Stimulated activated CD4-positive, alpha-beta T cell treated with anti-CD3 and anti-CD28 coated beads, Interleukin-1b, Interleukin-23, amount 100 ng/mL, for 48 hours (primary cell): Measurements from ENCODE around the gene POLR3B.
A peak's percentile ranks its signal among the peaks of the same experiment; 100 is the strongest.
"Not testable (repeated sequence)": the region's sequence is repeated elsewhere in the genome, so short reads cannot be mapped to it uniquely, and the experiment has no call there.

Experiments
- DNase-seq: peaks from one replicate; pipeline ENCODE4 v3.0.0-alpha.2; 2020

The POLR3B gene

GRCh38 chr12:106357549-106358395 lies at the start of gene POLR3B:
Gene POLR3B, plus strand, starts transcription at chr12:106357748. Its CDS starts 132 bp downstream, at chr12:106357880.
- peak; percentile 97 for DNase-seq

DNA sequence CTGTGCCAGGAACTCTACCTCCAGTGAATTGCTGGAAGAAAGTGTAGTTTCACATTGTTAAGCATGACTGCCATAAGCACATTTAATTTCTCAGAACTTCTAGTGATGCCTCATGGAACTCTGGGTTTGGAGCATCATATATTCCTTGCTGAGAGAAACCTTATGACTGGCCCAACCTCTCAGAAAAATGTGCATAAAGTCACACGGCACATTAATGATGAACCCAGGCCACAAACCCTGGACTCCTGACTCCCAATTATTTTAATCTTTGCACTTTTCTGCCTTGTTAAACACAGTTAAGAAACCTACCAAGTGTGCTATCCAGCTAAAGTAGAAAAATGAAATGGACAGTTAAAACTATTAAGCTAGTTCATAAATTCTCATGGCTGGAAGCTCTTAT lies 49.4 kb upstream of the POLR3B start:
- DNase-seq, result no peak

DNA sequence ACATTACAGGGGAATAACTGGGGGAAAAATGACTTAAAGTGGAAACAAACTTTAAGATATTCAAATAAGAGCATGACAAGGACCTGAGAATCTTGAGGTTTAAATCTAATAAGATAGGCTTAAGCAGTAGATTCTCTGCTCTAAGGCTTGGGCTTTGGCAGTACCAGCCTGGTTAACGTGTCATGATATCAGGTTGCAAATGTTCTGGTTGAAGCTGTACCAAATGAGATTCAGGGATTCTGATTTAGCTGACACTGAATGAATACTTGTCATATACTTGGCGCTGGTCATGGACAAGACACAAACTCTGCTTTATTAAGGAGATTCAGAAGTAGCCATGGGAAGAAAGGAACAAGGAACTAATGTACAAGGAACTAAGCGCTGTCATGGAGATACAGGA lies 48.9 kb upstream of the POLR3B start:
- DNase-seq, result no peak

DNA sequence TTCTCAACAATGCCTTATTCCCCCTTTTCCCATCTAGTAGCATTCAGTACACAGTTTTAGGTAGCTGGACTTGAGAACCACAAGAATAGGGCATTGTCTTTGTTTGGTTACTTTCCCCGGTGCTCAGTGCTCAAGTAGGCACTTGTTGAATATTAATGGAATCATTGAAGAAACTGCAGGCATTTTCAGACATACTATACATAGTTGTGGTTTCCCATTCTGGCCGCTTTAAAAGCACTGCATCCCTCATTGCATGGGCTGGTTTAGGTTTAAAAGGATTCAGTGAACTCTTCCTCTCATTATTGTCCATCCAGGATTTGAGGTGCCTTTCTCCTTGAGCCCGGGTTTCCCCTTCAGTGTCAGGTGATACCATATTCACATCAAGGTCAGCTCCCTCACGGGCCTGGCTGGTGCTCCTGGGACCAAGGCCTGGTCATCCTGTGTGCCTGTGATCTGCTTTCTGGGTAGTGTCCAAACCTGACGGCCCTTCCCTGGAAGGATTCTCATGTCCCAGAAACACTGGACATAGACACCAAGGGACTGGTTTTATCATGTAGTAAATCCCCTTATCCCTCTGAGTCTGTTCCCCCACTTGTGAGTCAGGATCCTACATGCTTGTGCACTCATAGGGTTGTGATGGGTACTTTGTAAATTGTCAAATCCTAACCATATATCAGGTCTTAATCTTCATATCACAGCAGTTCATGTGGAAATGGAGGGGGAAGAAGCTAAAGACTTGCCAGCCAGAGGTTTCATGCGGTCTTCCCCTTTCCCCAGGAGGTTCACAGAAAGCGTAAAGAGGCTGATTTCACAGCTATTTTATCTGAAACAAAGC lies 47.7 kb upstream of the POLR3B start:
- DNase-seq, result no peak

DNA sequence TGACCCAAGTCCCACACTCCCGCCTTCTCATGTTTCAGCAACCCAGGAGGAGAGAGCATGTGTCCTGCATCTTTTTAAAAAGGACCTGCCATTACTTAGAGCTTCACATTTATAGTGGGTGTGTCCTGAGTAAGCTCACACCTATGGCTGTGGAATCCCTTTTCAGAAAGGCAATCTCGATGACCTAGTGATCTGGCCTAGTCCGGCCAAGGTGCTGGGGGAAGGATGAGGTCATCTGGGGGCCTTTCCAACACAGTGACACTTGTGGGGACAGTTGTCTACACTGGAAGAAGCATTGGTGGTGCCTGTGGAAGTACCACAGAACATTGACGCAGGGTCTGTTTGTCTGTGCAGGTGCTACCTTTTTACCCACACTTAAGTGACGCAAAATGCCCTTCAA lies 46.9 kb upstream of the POLR3B start:
- no peak for DNase-seq

- no peak for DNase-seq
Measured at GRCh38 chr12:106311139-106311538, 46.4 kb upstream of the POLR3B start.

DNA sequence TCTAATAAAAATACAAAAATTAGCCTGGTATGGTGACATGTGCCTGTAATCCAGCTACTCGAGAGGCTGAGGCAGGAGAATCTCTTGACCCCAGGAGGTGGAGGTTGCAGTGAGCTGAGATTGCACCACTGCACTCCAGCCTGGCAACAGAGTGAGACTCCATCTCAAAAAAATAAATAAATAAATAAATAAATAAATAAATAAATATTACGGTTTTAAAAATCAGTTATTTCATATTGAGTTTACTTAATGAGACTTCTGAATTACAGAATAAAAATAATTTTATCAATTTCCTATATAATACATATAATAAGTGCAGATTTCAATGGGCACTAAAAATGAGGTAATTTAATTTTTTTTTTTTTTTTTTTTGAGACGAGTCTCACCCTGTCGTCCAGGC lies 44.1 kb upstream of the POLR3B start:
- not testable (repeated sequence) for DNase-seq

DNA sequence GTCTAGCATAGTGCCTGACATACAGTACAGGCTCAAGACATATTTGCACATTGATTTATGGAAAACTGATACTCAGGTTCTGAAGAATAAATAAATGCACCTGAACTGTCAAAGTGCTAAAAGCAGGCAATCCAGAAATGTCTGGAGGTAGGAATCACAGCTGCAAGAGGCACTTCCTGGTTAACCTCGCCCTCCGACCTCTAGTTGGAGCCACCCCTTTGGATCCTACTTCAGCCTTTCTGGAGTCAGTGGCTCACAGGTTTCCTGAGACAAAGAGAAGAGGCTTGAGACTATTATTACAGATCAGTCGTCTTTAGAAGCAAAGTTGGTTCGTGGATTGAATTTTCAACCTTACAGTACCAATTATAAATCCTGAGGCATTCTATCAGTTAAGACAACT lies 42.0 kb upstream of the POLR3B start:
- DNase-seq, result no peak

DNA sequence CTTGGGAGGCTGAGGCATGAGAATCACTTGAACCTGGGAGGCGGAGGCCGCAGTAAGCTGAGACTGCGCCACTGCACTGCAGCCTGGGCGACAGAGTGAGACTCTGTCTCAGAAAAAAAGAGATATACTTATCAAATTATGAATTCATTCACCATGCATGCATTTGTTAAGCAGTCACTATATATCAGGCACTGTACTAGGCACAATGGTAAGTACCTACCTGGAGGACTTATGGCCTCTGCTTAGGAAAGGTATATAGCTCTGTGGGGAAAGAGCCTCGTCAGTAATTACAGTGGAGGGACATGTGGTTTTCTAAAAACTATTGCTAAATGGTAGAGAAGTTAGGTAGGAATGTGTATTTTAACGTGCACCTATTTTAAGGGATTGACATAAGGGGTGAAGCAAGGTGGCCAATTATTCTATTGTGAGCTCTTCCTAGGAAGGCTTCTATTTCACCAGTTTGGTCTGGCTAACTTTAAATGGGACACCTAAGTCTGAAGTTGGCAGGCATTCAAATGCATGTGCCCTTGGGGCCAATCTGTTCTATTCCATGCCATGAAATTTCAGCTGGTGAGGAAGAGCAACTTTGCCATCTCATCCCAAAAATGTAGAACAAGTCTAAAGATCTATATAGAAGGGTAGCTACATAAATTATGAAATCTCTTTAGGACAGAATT lies 40.0 kb upstream of the POLR3B start:
- DNase-seq, result no peak

DNA sequence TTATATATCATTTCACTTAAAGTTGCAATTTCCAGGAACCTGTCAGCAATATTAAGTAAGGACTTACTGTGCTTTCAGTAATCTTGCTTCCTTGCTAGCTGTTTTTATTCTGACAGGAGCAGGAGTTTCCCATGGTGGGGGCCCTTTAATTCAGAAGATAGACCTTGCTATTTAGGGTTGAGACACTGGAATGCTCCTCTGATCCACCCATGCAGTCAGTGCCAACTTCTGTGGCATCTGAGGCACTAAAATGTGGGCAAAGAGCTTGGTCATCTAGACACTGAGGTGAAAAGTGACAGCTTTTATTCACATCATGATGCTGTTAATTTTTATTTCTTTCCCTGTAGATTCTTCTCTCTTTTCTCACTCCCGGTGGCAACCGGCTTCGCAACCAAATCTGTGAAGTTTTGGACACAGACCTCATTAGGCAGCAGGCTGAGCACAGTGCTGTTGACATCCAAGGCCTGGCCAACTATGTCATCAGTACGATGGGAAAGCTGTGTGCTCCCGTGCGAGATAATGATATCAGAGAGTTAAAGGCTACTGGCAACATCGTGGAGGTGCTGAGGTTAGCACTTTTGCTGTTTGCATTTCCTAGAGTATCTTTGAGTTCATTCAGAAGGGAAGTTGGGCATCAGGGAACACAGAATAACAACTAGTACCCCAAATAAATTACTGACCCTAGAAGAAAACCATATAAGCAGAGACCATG lies 36.3 kb upstream of the POLR3B start:
- no peak for DNase-seq

- DNase-seq, result no peak
Measured at GRCh38 chr12:106323537-106323936, 34.0 kb upstream of the POLR3B start.

GRCh38 chr12:106327309-106327869 lies 30.2 kb upstream of the POLR3B start:
- no peak for DNase-seq

DNA sequence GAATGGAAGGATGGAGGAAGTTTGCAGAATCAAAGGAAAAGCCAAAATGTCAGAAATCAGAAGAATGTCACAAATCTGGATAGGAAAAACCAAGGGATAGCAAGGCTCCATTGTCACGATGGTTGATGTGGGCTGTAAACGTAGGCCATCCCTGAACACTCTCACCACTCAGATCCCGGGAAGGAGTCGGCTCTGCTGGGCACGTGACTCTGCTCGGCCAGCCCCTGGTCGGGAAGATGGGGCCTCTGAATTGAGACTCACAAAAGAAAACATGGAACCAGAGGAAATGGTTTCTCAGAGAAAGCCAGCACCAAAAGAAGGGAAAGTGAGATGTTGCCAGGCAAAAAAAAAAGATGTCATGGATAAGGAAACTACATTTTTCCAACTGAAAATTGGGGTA lies 28.8 kb upstream of the POLR3B start:
- no peak for DNase-seq

- no peak for DNase-seq
Measured at GRCh38 chr12:106329231-106329982, 28.1 kb upstream of the POLR3B start.

DNA sequence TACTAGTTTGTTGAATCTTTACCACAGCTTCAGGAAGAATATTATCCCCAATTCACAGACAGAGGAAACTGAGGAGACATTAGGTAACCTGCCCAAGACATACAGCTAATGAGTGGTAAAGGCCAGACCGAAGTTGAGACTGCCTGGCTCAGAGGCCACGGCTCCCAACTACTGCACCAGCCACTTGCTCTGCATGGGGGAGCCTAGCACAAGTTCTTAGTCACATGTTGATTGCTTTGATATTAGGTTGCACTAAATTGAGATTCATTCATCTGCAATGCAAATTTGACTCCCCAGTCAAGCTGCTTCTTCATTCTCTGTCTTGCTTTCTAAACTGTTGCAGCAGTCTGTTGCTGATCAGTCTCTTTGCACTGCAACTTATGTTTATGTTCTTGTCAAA lies 25.9 kb upstream of the POLR3B start:
- DNase-seq, result no peak

- no peak for DNase-seq
Measured at GRCh38 chr12:106332536-106332935, 25.0 kb upstream of the POLR3B start.

- no peak for DNase-seq
Measured at GRCh38 chr12:106333010-106333409, 24.5 kb upstream of the POLR3B start.

DNA sequence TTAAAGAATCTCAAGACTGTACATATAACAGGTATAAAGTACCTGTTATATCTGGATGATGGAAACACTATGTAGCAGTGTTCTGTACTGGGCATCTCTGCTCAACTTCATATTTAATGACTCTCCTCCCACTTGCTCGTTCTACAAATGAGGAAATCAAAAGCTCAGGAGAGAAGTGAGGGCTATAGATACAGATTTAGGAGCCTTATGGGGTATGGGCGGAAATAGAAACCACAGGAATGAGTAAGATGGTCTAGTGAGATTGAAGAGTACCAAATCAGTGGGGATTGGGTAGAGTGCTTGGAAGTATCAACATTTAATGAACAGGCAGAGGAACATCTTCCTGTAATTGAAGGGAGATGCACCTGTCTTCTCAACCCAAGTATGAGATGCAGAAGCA lies 23.8 kb upstream of the POLR3B start:
- no peak for DNase-seq

DNA sequence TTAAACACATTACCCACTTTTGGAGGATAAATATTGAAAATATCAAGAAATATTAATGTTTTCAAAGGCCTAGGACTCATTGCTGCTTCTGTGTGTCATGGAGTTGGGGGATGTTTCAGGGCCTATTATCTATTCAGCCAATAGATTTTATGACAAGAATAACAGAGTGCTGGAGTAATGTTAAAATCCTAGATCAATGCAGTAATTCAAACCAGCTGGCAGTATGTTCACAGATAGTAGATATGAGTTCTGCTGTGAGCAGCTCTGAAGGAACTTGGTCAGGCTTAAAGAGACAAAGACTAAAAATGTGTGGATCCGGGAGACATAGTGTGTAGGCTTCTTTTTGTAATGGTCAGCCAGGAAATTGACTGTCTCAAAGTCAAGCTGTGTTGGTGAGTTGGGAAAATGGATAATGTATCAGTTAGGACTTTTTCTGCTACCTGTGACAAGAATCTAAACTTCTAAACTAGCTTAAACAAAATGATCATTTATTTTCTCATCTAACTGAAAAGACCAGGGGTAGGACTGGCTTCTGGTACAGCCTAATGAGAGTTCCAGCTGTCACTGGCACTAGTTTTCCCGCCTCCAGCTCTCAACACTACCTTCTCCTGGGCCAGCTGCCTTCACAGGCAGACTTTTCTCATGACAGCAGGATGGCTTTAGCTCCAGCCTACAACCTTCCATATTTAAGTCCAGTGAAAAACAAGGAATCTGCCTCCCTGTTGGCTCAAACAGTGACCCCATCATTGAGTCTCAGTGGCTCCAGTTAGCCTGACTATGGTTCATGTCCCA lies 16.3 kb upstream of the POLR3B start:
- DNase-seq, result no peak

- DNase-seq, result no peak
Measured at GRCh38 chr12:106342397-106343213, 14.9 kb upstream of the POLR3B start.
